ENCODE measurements around the gene LILRA6.
"Not testable (repeated sequence)": the region's sequence is repeated elsewhere in the genome, so short reads cannot be mapped to it uniquely, and the experiment has no call there.

Gene LILRA6

DNA sequence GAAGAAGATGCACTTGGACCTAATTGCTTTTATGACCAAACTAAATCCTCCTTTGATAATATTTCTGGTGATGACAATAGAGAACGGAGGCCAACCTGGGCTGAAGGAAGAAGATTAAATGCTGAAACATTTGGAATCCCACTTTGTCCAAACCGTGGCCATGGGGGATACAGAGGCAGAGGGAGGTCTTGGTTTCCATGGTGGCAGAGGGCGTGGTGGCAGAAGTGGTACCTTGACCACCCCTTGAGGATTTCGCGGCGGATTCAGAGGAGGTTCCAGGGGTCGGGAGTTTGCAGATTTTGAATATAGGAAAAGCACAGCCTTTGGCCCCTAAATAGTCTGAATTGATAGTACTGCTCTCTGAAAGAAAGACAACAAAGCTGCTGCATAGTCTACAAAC, 12.6 kb downstream of the LILRA6 start:
- DNase-seq, result no peak

- DNase-seq, result no peak
Observed at GRCh38 chr19:54229146-54229545, 13.4 kb downstream of the LILRA6 start.

- DNase-seq, result not testable (repeated sequence)
Observed at GRCh38 chr19:54224619-54225018, 18.0 kb downstream of the LILRA6 start.

DNA sequence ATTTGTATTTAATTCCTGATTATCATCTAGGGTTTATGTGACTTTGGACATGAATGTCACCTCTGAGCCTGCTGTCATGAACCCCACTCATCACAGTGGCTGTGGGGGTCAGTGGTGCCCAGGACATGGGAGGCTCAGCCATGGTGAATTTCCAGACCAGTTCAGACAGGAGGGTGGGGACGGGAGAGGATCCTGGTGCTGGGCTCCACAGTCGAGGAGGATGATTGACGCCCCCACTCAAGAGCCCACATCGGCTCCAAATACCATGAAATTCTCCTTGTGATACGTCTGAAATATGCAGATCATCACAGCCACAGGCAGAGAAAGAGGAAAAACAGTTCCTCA, 18.7 kb downstream of the LILRA6 start:
- DNase-seq, result not testable (repeated sequence)

- not testable (repeated sequence) for DNase-seq
Observed at GRCh38 chr19:54223277-54223936, 19.2 kb downstream of the LILRA6 start.

GRCh38 chr19:54222474-54223276, 19.9 kb downstream of the LILRA6 start, which contains the start of gene LILRB3:
Gene LILRB3 (minus strand): TSS chr19:54223007. CDS start chr19:54222976, 31 bp downstream.
- DNase-seq, result not testable (repeated sequence)

DNA sequence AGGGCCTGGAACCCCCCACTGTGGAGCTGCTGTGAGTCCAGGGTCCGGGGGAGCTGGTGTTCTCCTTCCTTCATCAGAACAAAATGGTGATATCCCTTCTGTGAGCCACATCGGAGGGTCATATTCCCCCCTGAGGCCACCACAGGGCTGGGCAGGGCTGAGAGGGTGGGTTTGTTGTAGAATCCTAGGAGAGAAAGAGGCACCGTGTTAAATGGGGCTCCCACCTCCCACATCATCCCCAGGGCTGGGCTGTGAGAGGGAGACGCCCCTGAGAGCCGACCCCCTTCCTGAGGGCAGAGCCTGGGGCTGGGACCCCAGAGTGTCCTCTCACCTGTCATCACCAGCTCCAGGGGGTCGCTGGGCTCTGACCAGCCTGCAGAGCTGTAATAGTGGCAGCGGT, 20.6 kb downstream of the LILRA6 start:
- DNase-seq, result not testable (repeated sequence)

DNA sequence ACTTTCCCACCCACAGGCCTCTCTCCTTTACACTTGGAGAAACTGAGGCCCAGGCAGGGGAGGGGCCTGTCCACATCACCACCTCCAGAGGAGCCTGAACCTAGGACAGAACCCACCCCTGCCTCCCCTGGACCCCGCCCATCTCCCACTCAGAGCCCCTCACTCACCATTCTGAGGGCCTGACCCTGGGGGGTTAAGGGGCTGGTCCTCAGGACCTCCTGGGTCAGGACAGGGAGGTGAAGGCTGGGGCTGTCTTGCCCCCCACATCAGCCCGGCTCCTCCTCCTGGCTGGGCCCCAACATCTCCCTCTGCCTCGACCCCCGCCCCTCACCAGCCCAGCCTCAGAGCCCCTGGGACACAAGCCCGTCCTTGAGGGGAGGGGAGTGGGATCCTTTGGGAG, 22.9 kb downstream of the LILRA6 start:
- not testable (repeated sequence) for DNase-seq

DNA sequence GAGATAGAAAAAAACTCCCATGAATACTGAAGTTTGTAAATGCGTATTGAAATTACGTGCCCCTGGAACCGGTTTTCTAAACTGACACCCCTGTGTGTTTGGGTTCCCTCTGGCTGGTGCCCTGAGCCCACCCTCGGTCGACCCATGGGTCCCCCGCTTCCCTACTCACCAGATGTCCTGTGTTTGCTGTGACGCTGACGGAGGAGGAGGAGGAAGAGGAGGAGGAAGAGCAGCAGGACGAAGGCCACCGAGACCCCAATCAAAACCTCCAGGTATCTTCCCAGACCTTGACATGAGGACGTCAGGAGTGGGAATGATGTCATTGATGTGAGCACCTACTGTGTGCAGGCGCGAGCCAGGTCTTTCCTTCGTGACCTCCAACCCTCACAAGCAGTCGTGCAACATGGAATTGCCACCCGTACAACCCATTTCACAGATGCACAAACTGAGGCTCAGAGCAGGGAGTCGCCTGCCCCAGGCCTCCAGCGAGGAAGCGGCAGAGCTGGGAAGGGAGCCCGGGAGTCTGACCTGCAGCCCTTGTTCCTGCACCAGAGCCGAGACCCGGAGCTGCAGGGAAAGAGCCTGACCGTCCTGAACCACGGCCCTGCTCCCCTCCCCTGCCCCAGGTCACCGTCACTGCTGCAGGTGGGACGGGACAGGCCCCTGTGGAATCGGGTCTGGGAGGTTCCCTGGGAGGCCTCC, 23.5 kb downstream of the LILRA6 start:
- DNase-seq, result no peak

DNA sequence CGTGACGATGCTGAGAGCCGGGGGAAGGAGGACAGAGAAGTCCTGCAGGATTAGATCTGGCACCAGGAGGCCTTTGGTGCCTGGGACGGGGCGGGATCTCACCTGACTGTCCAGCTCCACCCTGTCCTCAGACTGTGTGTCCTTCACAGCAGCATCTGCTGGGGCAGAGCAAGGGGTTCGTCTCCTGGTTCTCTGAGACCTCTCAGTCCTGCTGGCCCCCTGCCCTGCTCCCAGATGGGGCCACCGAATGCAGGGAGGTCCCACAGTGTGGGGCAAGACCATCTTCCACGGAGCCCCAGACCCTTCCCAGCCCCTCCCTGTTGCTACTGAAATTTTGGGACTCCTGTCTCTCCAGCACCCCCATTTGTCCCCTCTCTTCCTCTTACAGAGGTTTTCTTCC, 24.3 kb downstream of the LILRA6 start:
- DNase-seq, result no peak

DNA sequence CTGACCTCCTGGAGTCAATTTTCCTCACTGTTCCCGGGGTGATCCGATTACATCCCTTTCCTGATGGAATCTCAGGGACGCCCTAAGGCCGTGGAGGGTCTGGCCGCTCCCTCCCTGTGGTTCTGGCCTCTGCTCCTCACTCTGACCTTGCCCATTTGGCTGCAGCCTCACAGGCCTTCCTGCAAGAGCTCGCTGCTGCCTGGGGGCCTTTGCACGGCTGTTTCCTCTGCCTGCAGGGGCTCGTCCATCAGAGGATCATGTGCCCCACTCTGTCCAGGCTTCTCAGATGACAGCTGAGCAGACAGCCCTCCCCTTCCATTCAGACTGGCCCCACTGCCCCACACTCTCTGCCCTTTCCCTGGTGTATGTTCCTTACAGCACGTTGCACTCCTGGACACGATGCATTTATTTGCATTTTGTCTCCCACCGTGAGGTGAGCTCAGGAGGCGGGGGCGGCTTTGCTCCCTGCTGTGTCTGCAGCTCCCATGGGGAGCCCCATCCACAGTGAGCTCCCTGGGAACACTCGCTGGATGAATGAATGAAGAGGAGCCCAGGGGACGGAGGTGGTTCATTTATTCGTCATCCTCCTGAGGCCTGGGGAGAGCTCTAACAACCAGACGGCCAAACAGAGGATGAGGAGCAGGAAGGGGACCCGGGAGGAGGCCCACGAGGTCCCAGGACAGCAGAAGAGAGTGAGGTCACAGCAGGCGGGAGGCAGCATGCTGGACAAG, 24.9 kb downstream of the LILRA6 start:
- DNase-seq, result not testable (repeated sequence)

DNA sequence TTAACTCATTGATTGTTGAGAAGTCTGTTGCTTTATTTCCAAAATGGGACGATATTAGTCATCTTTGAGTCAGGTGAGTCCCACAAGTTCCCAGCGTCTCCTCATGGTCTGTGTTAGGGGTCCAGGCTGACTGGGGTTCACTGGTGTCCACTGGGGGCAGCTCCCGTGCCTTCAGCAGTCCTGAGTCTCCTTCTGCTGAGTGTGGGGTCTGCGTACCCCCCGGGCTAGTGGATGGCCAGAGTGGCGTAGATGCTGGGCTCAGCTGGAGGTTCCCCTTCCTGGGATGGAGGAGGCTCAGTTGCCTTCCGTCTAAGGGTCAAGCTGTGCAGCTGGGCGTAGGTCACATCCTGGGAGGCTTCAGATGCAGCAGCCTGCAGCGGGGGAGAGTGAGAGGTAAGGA, 25.7 kb downstream of the LILRA6 start:
- no peak for DNase-seq

GRCh38 chr19:54214734-54215133, 27.9 kb downstream of the LILRA6 start:
- DNase-seq, result not testable (repeated sequence)

DNA sequence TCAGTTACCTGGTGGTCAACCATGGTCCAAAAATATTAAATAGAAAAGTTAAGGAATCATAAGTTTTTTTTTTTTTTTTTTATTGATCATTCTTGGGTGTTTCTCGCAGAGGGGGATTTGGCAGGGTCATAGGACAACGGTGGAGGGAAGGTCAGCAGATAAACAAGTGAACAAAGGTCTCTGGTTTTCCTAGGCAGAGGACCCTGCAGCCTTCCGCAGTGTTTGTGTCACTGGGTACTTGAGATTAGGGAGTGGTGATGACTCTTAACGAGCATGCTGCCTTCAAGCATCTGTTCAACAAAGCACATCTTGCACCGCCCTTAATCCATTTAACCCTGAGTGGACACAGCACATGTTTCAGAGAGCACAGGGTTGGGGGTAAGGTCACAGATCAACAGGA, 28.4 kb downstream of the LILRA6 start:
- DNase-seq, result not testable (repeated sequence)

DNA sequence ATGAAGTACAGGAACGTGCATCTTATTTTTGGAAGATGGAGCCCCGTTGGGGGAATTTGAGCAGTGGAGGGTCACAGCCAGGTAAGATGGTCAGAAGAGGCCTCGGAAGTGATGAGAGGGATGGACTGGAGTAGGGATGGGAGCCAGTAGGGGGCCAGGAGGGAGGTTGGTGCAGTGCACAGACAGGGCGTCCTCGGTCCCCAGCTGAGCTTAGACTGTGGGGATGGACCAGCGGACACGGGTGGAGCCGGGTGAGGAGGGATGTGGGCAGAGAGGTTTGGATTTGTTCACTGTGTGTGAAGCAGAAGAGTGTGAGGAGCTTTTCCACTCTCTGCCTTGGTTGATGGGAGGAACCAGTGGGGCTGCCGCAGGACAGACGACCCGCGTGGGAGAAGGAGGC, 31.4 kb downstream of the LILRA6 start:
- no peak for DNase-seq

- peak; percentile 20 for DNase-seq
Observed at GRCh38 chr19:54209811-54210494, 32.6 kb downstream of the LILRA6 start.

GRCh38 chr19:54209058-54209810, 33.4 kb downstream of the LILRA6 start:
- DNase-seq, result peak; percentile 22

GRCh38 chr19:54208784-54209057, 33.9 kb downstream of the LILRA6 start:
- DNase-seq, result no peak

DNA sequence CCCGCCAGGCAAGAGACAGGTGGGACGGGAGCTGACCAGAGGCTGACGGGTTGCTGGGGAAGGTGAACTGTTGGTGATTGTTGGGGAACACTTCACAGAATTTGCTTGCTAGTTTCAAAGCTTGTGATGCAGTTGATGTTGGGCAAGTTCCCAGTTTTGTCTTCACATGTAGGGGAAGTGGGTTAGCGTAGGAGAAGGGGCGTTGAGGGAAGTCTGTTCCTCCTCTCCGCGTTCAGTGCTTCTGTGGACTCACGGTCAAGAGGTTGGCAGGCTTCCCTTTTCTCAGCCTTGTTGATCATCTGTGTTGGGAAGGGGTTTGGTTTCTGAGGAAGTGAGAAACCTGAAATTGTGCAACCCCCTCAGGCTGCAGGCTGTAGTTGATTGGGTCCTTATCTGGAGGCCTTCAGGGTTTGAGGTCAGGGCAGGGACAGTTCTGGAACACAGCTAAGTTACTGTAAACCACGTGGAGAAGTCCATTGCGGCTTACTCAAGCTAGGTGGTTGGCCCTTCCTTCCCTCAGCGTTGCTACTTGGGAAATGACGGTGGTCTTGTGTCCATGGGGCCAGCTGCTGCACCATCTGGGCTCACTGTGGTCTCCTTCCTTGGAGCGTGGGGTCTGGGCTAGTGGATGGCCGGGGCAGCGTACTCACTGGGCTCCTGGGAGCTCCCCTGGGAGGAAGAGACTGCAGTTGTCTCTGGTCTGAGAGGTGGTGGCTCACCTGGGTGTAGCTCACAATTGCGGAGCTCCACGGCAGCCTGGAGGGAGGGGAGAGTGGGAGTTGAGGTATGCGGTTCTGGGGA, 34.4 kb downstream of the LILRA6 start:
- peak; percentile 29 for DNase-seq

DNA sequence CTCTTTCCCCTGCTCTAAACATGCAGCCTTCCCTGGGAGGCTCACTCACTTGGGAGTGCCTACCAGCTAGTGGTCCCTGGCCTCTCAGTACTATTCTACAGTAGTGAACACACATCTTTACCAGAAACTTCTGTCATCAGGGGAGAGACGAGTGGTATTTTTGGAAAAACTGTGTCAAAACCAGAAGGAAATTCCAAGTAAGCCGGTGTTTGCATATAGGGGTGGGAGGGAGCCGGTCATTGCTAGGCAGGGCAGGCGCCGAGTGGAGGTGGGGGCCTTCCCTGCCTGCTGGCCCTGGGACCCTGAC, 35.0 kb downstream of the LILRA6 start:
- DNase-seq, result no peak

GRCh38 chr19:54207193-54207592, 35.4 kb downstream of the LILRA6 start:
- DNase-seq, result not testable (repeated sequence)
